Stimulated activated CD8-positive, alpha-beta memory T cell treated with anti-CD3 and anti-CD28 coated beads, Interleukin-2, amount 100 ng/mL, for 48 hours (primary cell): Measurements from ENCODE around the gene CDKN2B.
"Not testable (repeated sequence)": the region's sequence is repeated elsewhere in the genome, so short reads cannot be mapped to it uniquely, and the experiment has no call there.

ENCODE experiments used
- DNase-seq, 2 donors: peaks; one replicate each; pipeline ENCODE4 v3.0.0-alpha.2; 2020; ENCODE audit warnings: low read depth in 2 of 2

Gene CDKN2B

GRCh38 chr9:21969011-21969940 lies 39.8 kb downstream of the CDKN2B start:
- no peak for DNase-seq

GRCh38 chr9:21968331-21969010 lies 40.6 kb downstream of the CDKN2B start:
- no peak for DNase-seq

- DNase-seq, result no peak
Measured at GRCh38 chr9:21967702-21968101, 41.4 kb downstream of the CDKN2B start.

- DNase-seq, result no peak
Measured at GRCh38 chr9:21967169-21967568, 41.9 kb downstream of the CDKN2B start.

GRCh38 chr9:21966140-21966851 lies 42.8 kb downstream of the CDKN2B start:
- DNase-seq, result no peak

- DNase-seq, result peak; percentile 32
Measured at GRCh38 chr9:21965401-21965951, 43.6 kb downstream of the CDKN2B start.

GRCh38 chr9:21964925-21965385 lies 44.1 kb downstream of the CDKN2B start:
- DNase-seq, result peak; percentile 42 to 46

- DNase-seq, result no peak
Measured at GRCh38 chr9:21961569-21961968, 47.5 kb downstream of the CDKN2B start.

GRCh38 chr9:21959268-21959667 lies 49.8 kb downstream of the CDKN2B start:
- DNase-seq, result not testable (repeated sequence)

GRCh38 chr9:21958833-21959232 lies 50.3 kb downstream of the CDKN2B start:
- DNase-seq, result no peak
